Measurements from ENCODE around the gene RPL27.

Gene RPL27

DNA sequence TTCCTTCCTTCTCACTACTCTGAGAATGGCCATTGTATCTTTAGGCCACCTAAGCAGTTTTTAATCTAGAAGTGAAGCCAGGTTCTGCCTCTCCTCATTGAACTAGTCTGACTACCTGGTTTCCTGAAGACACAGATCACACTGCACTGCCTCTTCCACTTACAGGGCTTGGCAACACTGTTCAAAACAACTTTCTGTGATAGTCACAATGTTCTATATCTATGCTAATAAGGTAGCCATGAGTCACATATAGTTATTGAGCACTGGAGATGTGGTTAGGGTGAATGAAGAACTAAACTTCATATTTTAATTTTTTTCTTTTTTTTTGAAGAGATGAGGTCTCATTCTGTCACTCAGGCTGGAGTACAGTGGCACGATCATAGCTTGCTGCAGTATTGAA is 53.8 kb downstream of the RPL27 start:
- DNase-seq (ENCODE audit: low read depth): no peak
